ELR (cell line): Measurements from ENCODE around the gene MINPP1.
"Not testable (repeated sequence)": the region's sequence is repeated elsewhere in the genome, so short reads cannot be mapped to it uniquely, and the experiment has no call there.

Source experiments
- DNase-seq: peaks from one replicate; pipeline ENCODE4 v3.0.0-alpha.2; 2015; ENCODE audit warnings: low read depth

The MINPP1 gene

GRCh38 chr10:87504640-87505365 is at the start of gene MINPP1:
Gene MINPP1, plus strand, starts transcription at chr10:87504893. Its CDS starts 23 bp downstream, at chr10:87504916.
- DNase-seq, result peak; percentile 93

- DNase-seq, result not testable (repeated sequence)
Measured at GRCh38 chr10:87456586-87457220, 48.0 kb upstream of the MINPP1 start.

- DNase-seq, result not testable (repeated sequence)
Measured at GRCh38 chr10:87461751-87462150, 42.9 kb upstream of the MINPP1 start.

GRCh38 chr10:87466849-87467248 is 37.8 kb upstream of the MINPP1 start:
- DNase-seq, result not testable (repeated sequence)

- peak; percentile 17 for DNase-seq
Measured at GRCh38 chr10:87488733-87489132, 16.0 kb upstream of the MINPP1 start.

GRCh38 chr10:87490285-87490684 is 14.4 kb upstream of the MINPP1 start:
- not testable (repeated sequence) for DNase-seq

GRCh38 chr10:87492450-87492849 is 12.2 kb upstream of the MINPP1 start:
- not testable (repeated sequence) for DNase-seq

- not testable (repeated sequence) for DNase-seq
Measured at GRCh38 chr10:87495446-87495845, 9.2 kb upstream of the MINPP1 start.

- not testable (repeated sequence) for DNase-seq
Measured at GRCh38 chr10:87497386-87497785, 7.3 kb upstream of the MINPP1 start.

- DNase-seq, result not testable (repeated sequence)
Measured at GRCh38 chr10:87498106-87498789, 6.4 kb upstream of the MINPP1 start.

- DNase-seq, result no peak
Measured at GRCh38 chr10:87500646-87501048, 4.0 kb upstream of the MINPP1 start.

- DNase-seq, result no peak
Measured at GRCh38 chr10:87503401-87503800, 1.3 kb upstream of the MINPP1 start.

- peak; percentile 45 for DNase-seq
Measured at GRCh38 chr10:87503886-87504285, 807 bp upstream of the MINPP1 start.

GRCh38 chr10:87504307-87504639 is 420 bp upstream of the MINPP1 start:
- no peak for DNase-seq

GRCh38 chr10:87505366-87506111 is 846 bp downstream of the MINPP1 start:
- DNase-seq, result peak; percentile 79

- DNase-seq, result no peak
Measured at GRCh38 chr10:87506956-87507355, 2.3 kb downstream of the MINPP1 start.

- DNase-seq, result no peak
Measured at GRCh38 chr10:87507879-87508483, 3.3 kb downstream of the MINPP1 start.

GRCh38 chr10:87508837-87509236 is 4.1 kb downstream of the MINPP1 start:
- no peak for DNase-seq

- no peak for DNase-seq
Measured at GRCh38 chr10:87510025-87510424, 5.3 kb downstream of the MINPP1 start.

- no peak for DNase-seq
Measured at GRCh38 chr10:87511526-87511925, 6.8 kb downstream of the MINPP1 start.

- no peak for DNase-seq
Measured at GRCh38 chr10:87518937-87519336, 14.2 kb downstream of the MINPP1 start.

GRCh38 chr10:87519582-87519981 is 14.9 kb downstream of the MINPP1 start:
- no peak for DNase-seq
